Panc1 (cell line): ENCODE data around the gene SLPI. TPM values are rescaled to one million over a fixed set of nuclear protein-coding genes. Genes with fewer than 3 reads are reported as not detected.

Experiments used
- ATAC-seq: fragments of 200-7000 bp; cut with Tn5 transposase; 2 replicates; pipeline ENCODE4 v1.9.1; 2020; ENCODE audit warnings: mild to moderate bottlenecking, moderate library complexity
- BruUV-seq: library from RNA; stranded (reverse); fragments of 400-500 nt; replicated peaks from 2 replicates; lab custom pipeline; 2021; lab: Mats Ljungman, UMichigan
- CTCF ChIA-PET: fragments of 300-600 bp; sonication (Branson Sonifier 250); formaldehyde crosslinking; loops from one replicate; lab custom pipeline; 2022; ENCODE audit warnings: antibody characterized with exemption; lab: Charles Lee
- POLR2A ChIA-PET: fragments of 300-600 bp; sonication (Branson Sonifier 250); formaldehyde crosslinking; loops from one replicate; lab custom pipeline; 2022; ENCODE audit warnings: antibody characterized with exemption; lab: Charles Lee
- DNase-seq: peaks from one replicate; pipeline ENCODE4 v3.0.0-alpha.2; 2010; ENCODE audit warnings: low read depth, low spot score
- H3K27ac ChIP-seq: 2 replicates; pipeline ENCODE4 v1.5.1; 2011; ENCODE audit warnings: mild to moderate bottlenecking, low read length, inconsistent platforms
- H3K27me3 ChIP-seq: fragments of 200-500 bp; sonication (Bioruptor generic); 2 replicates; pipeline ENCODE4 v1.6.0; 2014; ENCODE audit warnings: low read length, inconsistent platforms; ENCODE audit not compliant: control insufficient read depth, insufficient read depth
- H3K36me3 ChIP-seq: fragments of 200-500 bp; sonication (Bioruptor generic); 2 replicates; pipeline ENCODE4 v1.5.1; 2014; ENCODE audit warnings: inconsistent platforms, mild to moderate bottlenecking, low read length, moderate library complexity; ENCODE audit not compliant: control insufficient read depth, insufficient read depth
- H3K4me1 ChIP-seq: 2 replicates; pipeline ENCODE4 v1.5.1; 2011; ENCODE audit warnings: inconsistent platforms, mild to moderate bottlenecking, low read length, moderate library complexity; ENCODE audit not compliant: control insufficient read depth, insufficient read depth
- H3K4me3 ChIP-seq, 2 experiments: 2 replicates each; pipeline ENCODE4 v1.5.1; 2011 to 2012; ENCODE audit warnings: low read depth in 2 of 2, low read length in 2 of 2, mild to moderate bottlenecking in 2 of 2, inconsistent platforms in 1 of 2, moderate library complexity in 1 of 2
- H3K9me3 ChIP-seq: fragments of 200-500 bp; sonication (Bioruptor generic); 2 replicates; pipeline ENCODE4 v1.5.1; 2014; ENCODE audit warnings: low read depth, mild to moderate bottlenecking, inconsistent platforms, low read length, moderate library complexity; ENCODE audit not compliant: control insufficient read depth, insufficient read depth
- CTCF ChIP-seq: fragments of 450-650 bp; IDR thresholded peaks from 2 replicates; pipeline ENCODE4 v1.5.1; 2017; ENCODE audit warnings: mild to moderate bottlenecking
- POLR2AphosphoS5 ChIP-seq: IDR thresholded peaks from 2 replicates; pipeline ENCODE4 v1.6.1; 2012; ENCODE audit warnings: mild to moderate bottlenecking, low read depth, low read length, moderate library complexity
- SIN3A ChIP-seq: IDR thresholded peaks from 2 replicates; pipeline ENCODE4 v1.6.1; 2012; ENCODE audit warnings: low read depth, mild to moderate bottlenecking, low read length, moderate library complexity, borderline replicate concordance; ENCODE audit not compliant: insufficient read depth
- TCF7L2 ChIP-seq: IDR thresholded peaks from 2 replicates; pipeline ENCODE4 v1.6.1; 2011; ENCODE audit warnings: mild to moderate bottlenecking, low read depth, low read length, inconsistent platforms
- in situ Hi-C: cut with HindIII; loops from 2 replicates; pipeline ENCODE4 v1.10.0; 2016; ENCODE audit warnings: low sequenced_read_pairs, low pct_unique_long_range_greater_than_20kb
- intact Hi-C: fragments of 100-400 bp; cut with micrococcal nuclease; formaldehyde crosslinking; loops from one replicate; pipeline ENCODE4 v1.10.0; 2022; ENCODE audit not compliant: unreplicated experiment
- total RNA-seq: library from RNA; stranded (reverse); gene quantifications from one replicate; pipeline ENCODE4 v1.2.1, GENCODE V29; 2021; ENCODE audit not compliant: unreplicated experiment
- TF ChIP-seq, protein P1 (sequence below), 2 experiments: IDR thresholded peaks; 2 replicates each; pipeline ENCODE4 v1.6.1; 2011 to 2012; ENCODE audit warnings: low read depth in 2 of 2, control low read depth in 1 of 2, low read length in 1 of 2, mild to moderate bottlenecking in 1 of 2, moderate library complexity in 1 of 2; ENCODE audit not compliant: insufficient read depth in 1 of 2

The SLPI gene
- total RNA-seq, 1 experiment from 2014 or later, result 0.74 TPM

DNA sequence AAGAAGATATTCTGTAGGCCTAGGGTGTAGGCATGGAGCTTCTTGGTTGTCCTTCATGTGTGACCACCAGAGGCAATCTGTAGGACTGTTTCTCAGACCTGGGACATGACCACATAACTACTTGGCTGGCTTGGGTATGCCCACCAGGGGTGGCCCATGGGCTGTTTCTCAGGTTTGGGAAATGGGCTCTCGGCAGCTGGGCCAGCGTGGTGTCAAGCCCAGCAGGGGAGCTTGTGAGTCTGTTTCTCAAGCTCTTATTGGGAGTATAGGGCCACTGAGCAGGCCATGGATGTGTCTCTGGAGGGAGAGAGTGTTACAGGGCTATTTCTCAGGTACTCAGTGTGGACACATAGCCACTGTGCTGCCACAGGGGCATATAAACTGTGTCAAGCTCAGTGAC is 35.7 kb downstream of the SLPI start:
- intact Hi-C loops (no loop called here), in situ Hi-C loops (no loop called here)
- no peak overlapping the region for H3K27ac ChIP-seq
- ChIA-PET POLR2A (no interaction called here), CTCF (no interaction called here)
- H3K4me1 ChIP-seq, result no peaks in the 10 kb centered on the region
- TF ChIP-seq TCF7L2 (no peak), SIN3A (no peak), CTCF (no peak), POLR2AphosphoS5 (no peak)
- TF ChIP-seq, protein P1, sequence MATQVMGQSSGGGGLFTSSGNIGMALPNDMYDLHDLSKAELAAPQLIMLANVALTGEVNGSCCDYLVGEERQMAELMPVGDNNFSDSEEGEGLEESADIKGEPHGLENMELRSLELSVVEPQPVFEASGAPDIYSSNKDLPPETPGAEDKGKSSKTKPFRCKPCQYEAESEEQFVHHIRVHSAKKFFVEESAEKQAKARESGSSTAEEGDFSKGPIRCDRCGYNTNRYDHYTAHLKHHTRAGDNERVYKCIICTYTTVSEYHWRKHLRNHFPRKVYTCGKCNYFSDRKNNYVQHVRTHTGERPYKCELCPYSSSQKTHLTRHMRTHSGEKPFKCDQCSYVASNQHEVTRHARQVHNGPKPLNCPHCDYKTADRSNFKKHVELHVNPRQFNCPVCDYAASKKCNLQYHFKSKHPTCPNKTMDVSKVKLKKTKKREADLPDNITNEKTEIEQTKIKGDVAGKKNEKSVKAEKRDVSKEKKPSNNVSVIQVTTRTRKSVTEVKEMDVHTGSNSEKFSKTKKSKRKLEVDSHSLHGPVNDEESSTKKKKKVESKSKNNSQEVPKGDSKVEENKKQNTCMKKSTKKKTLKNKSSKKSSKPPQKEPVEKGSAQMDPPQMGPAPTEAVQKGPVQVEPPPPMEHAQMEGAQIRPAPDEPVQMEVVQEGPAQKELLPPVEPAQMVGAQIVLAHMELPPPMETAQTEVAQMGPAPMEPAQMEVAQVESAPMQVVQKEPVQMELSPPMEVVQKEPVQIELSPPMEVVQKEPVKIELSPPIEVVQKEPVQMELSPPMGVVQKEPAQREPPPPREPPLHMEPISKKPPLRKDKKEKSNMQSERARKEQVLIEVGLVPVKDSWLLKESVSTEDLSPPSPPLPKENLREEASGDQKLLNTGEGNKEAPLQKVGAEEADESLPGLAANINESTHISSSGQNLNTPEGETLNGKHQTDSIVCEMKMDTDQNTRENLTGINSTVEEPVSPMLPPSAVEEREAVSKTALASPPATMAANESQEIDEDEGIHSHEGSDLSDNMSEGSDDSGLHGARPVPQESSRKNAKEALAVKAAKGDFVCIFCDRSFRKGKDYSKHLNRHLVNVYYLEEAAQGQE (IDR thresholded peaks at IDR 0.05; ENCODE audit: insufficient read depth in 1 of 2, low read depth in 2 of 2, low read length in 1 of 2), result no peak
- no peak for DNase-seq
- H3K27me3 ChIP-seq, result peaks cover 13% of the 10 kb centered on the region
- ATAC-seq, result no peak
- H3K4me3 ChIP-seq, result no peak overlapping the region
- H3K36me3 ChIP-seq, result no peaks in the 10 kb centered on the region
- no peaks in the 10 kb centered on the region for H3K9me3 ChIP-seq
- no TSS peak for BruUV-seq

- in situ Hi-C loops (no loop called here), intact Hi-C loops (no loop called here)
- no peak for TF ChIP-seq POLR2AphosphoS5
- no peak for TF ChIP-seq TCF7L2
- no peak for TF ChIP-seq SIN3A
- TF ChIP-seq, protein P1 (IDR thresholded peaks at IDR 0.05; ENCODE audit: insufficient read depth in 1 of 2, low read depth in 2 of 2, low read length in 1 of 2), result no peak
- no peak for TF ChIP-seq CTCF
- DNase-seq (no peak), ATAC-seq (no peak)
- H3K36me3 ChIP-seq, result no peaks in the 10 kb centered on the region
- H3K27me3 ChIP-seq, result peaks cover 13% of the 10 kb centered on the region
- ChIA-PET POLR2A (no interaction called here), CTCF (no interaction called here)
- no peak overlapping the region for H3K4me3 ChIP-seq
- no peaks in the 10 kb centered on the region for H3K4me1 ChIP-seq
- H3K27ac ChIP-seq, result no peak overlapping the region
- BruUV-seq, result no TSS peak
- no peaks in the 10 kb centered on the region for H3K9me3 ChIP-seq
These were observed 36.2 kb downstream of the SLPI start for GRCh38 chr20:45218124-45218523.
